Mesothelial cell of epicardium (in vitro differentiated cells): ENCODE data around the gene CRHR2. TPM values are rescaled to one million over a fixed set of nuclear protein-coding genes. Genes with fewer than 3 reads are reported as not detected.
A peak's percentile ranks its signal among the peaks of the same experiment; 100 is the strongest.

Source experiments
- DNase-seq, 2 experiments: peaks; one replicate each; pipeline ENCODE4 v3.0.0; 2021; ENCODE audit warnings: low spot score in 2 of 2; ENCODE audit not compliant: unreplicated experiment in 2 of 2
- H3K27ac Mint-ChIP-seq: 2 replicates; pipeline ENCODE4 v1.8.0; 2021; ENCODE audit warnings: mixed read lengths
- H3K27me3 Mint-ChIP-seq: 2 replicates; pipeline ENCODE4 v1.8.0; 2021; ENCODE audit warnings: low read depth, mixed read lengths
- H3K36me3 Mint-ChIP-seq: 2 replicates; pipeline ENCODE4 v1.8.0; 2021; ENCODE audit warnings: mixed read lengths
- H3K4me1 Mint-ChIP-seq: 2 replicates; pipeline ENCODE4 v1.8.0; 2021; ENCODE audit warnings: mixed read lengths
- H3K4me3 Mint-ChIP-seq: 2 replicates; pipeline ENCODE4 v1.8.0; 2021; ENCODE audit warnings: mild to moderate bottlenecking, moderate library complexity, mixed read lengths
- H3K9me3 Mint-ChIP-seq: 2 replicates; pipeline ENCODE4 v1.8.0; 2021; ENCODE audit warnings: mixed read lengths
- total RNA-seq: library from RNA; stranded (reverse); gene quantifications from 3 replicates; pipeline ENCODE4 v1.2.1, GENCODE V29; 2021
- TF ChIP-seq, protein P1 (sequence below): fragments of 200-600 bp; sonication (generic); IDR thresholded peaks from one replicate; pipeline ENCODE4 v1.5.0; 2021; ENCODE audit warnings: antibody characterized with exemption; ENCODE audit not compliant: unreplicated experiment

The CRHR2 gene
- total RNA-seq, 1 donor from 2014 or later = not detected

DNA sequence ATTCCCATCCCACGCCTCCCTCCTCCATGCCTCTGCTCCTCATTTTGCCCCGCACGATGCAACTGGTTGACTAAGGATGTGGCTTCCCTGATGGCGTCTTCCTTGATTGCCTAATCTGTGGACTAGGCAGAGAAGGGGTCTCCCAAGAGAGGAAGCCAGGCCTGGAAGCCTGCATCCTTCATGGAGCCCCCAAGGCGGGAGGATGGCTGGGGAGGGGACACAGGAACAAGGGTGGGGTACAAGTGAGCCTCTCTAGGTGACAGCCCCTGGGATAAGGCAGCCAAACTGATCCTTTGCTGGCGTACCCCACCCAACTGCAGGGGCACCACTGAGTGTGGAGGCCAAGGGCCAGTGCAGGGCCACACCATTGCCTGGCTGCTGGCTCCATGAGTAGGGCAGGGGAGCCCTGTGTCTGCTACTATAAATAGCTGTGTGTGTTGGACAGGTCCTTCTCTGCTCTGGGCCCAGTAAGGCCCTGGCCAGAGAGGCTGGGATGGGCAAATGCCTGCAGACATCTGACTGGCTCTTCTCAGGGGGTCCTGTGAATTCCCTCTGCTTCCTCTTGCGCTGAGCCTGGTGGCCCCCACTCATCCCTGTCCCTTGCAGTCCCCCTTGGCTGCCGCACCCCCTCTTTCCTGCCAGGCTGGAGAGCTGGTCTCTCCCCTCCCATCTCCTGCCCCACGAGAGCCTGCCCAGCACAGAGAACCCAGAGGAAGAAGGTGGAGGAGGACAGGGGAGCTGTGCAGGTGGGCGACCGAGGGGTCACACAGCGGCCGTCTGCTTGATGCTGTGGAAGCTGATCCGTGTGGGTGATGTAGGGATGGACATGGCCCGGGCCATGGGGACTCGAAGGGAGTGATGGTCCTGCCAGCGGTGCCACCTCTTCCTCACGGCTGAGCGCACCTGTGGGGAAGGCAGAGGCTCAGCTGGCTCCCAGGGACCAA, 29.3 kb downstream of the CRHR2 start:
- DNase-seq = no peak
- Mint-ChIP-seq H3K36me3 (peaks cover 4% of the 10 kb centered on the region), H3K27ac (no peak overlapping the region), H3K27me3 (no peaks in the 10 kb centered on the region), H3K4me3 (no peak overlapping the region), H3K9me3 (no peaks in the 10 kb centered on the region), H3K4me1 (peaks cover 5% of the 10 kb centered on the region)
- TF ChIP-seq, protein P1, sequence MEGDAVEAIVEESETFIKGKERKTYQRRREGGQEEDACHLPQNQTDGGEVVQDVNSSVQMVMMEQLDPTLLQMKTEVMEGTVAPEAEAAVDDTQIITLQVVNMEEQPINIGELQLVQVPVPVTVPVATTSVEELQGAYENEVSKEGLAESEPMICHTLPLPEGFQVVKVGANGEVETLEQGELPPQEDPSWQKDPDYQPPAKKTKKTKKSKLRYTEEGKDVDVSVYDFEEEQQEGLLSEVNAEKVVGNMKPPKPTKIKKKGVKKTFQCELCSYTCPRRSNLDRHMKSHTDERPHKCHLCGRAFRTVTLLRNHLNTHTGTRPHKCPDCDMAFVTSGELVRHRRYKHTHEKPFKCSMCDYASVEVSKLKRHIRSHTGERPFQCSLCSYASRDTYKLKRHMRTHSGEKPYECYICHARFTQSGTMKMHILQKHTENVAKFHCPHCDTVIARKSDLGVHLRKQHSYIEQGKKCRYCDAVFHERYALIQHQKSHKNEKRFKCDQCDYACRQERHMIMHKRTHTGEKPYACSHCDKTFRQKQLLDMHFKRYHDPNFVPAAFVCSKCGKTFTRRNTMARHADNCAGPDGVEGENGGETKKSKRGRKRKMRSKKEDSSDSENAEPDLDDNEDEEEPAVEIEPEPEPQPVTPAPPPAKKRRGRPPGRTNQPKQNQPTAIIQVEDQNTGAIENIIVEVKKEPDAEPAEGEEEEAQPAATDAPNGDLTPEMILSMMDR = no peak

DNA sequence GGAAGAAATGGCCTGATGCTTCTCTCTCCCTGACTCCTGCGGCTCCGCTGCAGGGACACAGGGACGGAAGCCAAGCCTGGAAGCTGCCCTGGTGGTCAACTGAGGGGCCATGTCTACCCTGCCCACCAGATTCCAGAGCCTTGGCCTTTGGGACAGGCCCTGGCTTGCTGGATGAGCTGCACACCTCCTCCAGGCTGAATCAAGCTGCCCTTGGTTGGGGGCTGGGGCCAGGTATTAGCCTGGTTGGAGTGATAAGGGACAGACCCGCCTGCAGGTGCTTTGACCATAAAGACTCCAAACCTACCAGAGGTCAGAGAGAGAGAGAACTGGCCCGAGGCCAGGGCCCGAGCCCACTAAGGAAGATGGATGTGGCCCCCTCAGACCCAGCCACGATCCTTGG, 30.1 kb downstream of the CRHR2 start:
- no peaks in the 10 kb centered on the region for H3K27me3 Mint-ChIP-seq
- H3K36me3 Mint-ChIP-seq = peaks cover 4% of the 10 kb centered on the region
- no peak overlapping the region for H3K4me3 Mint-ChIP-seq
- peaks cover 5% of the 10 kb centered on the region for H3K4me1 Mint-ChIP-seq
- H3K9me3 Mint-ChIP-seq = no peaks in the 10 kb centered on the region
- no peak overlapping the region for H3K27ac Mint-ChIP-seq
- TF ChIP-seq, protein P1 = no peak
- DNase-seq = no peak

DNA sequence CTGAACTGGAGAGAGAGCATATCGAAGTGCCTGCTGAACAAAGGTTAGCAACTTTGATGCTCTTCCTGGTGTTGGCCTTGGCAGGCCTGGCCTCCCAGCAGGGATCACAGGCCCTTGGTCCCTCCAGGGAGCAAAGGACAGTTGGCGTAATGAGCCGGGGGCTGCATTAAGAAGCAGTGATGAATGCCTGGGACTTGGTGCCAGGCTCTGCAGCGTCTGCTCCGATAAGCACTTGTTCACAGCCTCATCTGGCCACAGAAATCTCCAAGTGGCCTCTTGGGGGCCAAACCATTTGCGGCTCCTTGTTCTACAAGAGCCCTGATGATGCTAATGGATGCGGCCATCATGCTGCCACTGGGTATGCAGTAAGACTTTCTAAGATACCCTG, 31.8 kb downstream of the CRHR2 start:
- no peaks in the 10 kb centered on the region for H3K27me3 Mint-ChIP-seq
- H3K36me3 Mint-ChIP-seq = peaks cover 7% of the 10 kb centered on the region
- no peaks in the 10 kb centered on the region for H3K4me1 Mint-ChIP-seq
- DNase-seq = peak in 1 of 2 experiments; percentile 5
- no peak overlapping the region for H3K4me3 Mint-ChIP-seq
- no peaks in the 10 kb centered on the region for H3K9me3 Mint-ChIP-seq
- H3K27ac Mint-ChIP-seq = no peak overlapping the region
- TF ChIP-seq, protein P1 = no peak

DNA sequence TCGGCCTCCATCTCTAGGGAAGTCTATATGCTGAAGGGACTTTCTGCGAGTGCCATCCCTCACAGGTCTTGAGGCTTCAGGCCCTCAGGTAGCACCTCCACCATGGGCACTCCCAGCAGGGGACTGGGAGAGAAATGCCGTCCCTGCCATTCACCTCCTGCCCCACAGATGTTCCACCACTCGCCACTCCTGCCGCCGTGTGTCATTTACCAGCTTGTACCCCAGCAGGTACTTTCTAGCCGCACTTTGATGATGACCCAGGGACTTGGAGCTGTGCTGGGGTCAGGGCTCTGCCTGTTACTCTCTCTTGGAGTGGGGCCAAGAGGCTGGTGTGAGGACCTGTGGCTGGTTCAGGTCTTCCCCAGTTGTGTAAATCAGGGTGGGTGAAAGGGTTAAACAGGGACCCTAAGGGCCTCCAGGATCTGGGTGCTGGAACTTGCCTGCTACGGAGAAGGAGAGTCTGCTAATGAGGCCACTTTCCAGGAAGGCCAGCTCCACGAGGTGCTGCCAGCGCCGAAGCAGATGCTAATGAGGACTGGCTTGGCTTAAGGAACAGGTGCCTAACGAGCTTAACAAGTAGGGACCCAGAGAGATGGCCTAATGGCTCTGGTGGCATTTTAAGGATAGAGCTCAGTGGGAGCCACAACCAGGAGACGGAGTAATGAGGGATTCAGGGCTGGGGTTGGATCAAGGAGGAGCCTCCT, 32.4 kb downstream of the CRHR2 start:
- Mint-ChIP-seq H3K9me3 (no peaks in the 10 kb centered on the region), H3K36me3 (peaks cover 11% of the 10 kb centered on the region), H3K4me1 (no peaks in the 10 kb centered on the region), H3K27ac (no peak overlapping the region), H3K27me3 (no peaks in the 10 kb centered on the region), H3K4me3 (no peak overlapping the region)
- TF ChIP-seq, protein P1 = no peak
- peak in 1 of 2 experiments; percentile 21 for DNase-seq

DNA sequence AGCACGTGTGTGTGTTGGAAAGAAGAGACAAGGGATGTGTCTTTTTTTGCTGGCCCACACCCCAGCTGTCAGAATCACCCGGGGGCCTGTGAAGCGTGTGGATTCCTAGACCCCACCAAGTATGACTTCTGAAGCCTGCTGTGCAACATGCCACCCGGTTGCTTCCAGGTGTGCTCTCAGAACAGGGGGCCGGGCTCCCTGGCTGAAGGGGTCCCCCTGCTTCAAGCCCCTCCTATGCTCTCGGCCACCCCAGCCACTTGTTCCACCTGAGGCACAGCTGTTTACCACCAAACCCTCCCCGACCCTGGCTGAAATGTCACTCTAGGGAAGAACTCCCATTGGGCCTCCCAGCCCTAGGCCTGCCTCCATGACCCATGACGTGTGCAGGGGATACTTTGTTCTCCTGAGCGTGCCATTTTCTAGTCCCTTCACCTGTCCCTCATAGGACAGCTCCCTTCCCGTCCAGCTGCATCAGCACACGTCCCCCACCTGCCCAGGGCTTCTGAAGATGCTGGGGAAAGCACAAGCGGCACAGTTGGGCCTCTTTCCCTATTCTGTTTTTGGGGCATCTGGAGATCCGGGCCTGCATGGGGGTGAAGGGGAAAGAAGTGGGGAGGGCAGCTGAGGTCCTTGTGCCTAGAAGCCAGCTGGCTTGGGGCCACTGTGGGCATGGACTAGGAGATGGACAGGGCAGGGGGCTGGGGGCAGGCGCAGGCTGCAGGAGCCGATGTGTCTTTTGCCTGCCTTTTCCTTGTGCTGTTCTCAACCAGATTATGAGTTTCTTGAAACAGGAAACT, 33.3 kb downstream of the CRHR2 start:
- peaks cover 12% of the 10 kb centered on the region for H3K36me3 Mint-ChIP-seq
- no peak overlapping the region for H3K27ac Mint-ChIP-seq
- no peaks in the 10 kb centered on the region for H3K4me1 Mint-ChIP-seq
- no peak overlapping the region for H3K4me3 Mint-ChIP-seq
- no peaks in the 10 kb centered on the region for H3K27me3 Mint-ChIP-seq
- DNase-seq = peak in 1 of 2 experiments; percentile 24
- no peaks in the 10 kb centered on the region for H3K9me3 Mint-ChIP-seq
- TF ChIP-seq, protein P1 = no peak
